ENCODE data around the gene SIRPG. TPM values are rescaled to one million over a fixed set of nuclear protein-coding genes. Genes with fewer than 3 reads are reported as not detected.

Gene SIRPG
- total RNA-seq, 1 donor from 2014 or later: not detected

DNA sequence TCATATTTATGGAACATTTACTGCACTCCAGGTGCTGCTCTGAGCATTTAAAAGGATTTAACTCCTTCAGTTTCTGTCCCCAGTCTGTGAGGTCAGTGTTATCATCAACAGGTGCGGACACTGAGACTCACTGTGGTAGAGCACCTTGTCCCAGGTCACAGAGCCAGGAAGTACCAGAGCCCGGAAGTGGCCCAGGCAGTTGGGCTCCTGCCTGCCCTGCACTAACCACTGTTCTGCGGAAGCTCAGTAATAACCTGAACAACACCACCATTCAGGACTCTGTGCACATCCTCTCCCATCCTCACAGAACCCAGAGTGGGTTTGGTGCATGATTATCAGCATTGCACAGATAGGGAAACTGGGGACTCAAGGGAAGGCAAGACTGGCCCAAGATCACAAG is 16.8 kb upstream of the SIRPG start:
- intact Hi-C loops (cut with DNase I): no loop called here
- ATAC-seq (no peak), DNase-seq (ENCODE audit: missing footprints) (no peak)

- intact Hi-C loops (cut with DNase I): no loop called here
- ATAC-seq (no peak), DNase-seq (ENCODE audit: missing footprints) (no peak)
Measured at GRCh38 chr20:1673424-1673823, 15.8 kb upstream of the SIRPG start.

- intact Hi-C loops (cut with DNase I): no loop called here
- DNase-seq (ENCODE audit: missing footprints) (no peak), ATAC-seq (no peak)
Measured at GRCh38 chr20:1672728-1673127, 15.1 kb upstream of the SIRPG start.

DNA sequence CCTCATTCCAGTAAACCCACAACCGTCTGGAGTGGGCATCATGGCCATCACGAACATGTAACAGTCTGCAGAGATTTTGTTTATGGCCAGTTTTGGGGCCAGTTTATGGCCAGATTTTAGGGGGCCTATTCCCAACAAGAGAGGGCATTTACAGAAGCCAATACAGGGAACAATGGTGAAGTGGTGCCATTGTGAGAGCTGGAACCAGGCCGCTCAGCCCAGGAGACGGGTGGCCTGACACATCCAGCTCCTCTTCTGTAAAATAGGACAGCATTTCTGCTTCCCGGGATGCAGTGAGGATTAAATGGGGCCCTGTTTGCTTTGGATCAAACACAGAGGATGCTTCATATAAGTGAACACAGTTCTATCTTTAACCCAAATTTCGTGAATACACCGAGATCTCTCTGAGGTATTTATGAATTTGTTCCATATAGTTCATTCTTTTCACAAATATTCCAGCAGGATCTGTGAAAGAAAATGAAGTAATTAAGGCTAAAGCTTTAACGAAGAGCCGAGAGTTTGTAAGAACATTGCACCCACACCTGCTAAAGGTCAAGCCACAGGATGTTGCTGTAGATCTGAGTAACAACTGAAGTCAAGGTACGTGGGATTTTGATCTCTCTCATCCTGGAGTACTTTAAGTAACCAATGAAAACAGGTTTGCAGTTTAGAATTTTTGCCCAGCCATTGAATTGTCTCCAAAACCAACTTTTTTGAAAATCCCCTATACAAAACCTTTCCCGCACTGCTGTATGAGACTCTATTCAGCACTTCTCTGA is 14.5 kb upstream of the SIRPG start:
- ATAC-seq: no peak
- intact Hi-C loops (cut with DNase I): no loop called here
- DNase-seq (ENCODE audit: missing footprints): no peak

DNA sequence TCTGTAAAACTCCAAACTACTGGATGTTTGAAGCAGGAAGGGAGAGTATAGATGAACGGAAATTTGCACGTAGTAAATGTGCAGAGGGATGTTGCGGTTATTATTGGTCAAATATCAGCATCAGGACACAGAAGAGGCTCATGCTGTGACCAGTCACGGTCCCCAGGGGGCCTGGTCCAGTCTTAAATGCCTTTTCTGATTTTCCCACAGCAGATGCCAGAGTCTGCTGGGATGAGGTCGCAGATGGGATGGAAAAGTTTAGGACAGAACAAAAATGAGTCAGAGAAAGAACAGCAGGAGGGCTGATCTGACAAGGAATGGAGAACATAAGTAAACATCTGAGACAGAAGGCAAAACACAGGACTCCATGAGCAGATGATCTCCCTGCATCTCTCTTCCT is 11.7 kb upstream of the SIRPG start:
- DNase-seq (ENCODE audit: missing footprints) (no peak), ATAC-seq (no peak)
- intact Hi-C loops (cut with DNase I): no loop called here

GRCh38 chr20:1667502-1668085 is 10.0 kb upstream of the SIRPG start:
- ATAC-seq: no peak
- intact Hi-C loops (cut with DNase I): no loop called here
- DNase-seq (ENCODE audit: missing footprints): no peak

DNA sequence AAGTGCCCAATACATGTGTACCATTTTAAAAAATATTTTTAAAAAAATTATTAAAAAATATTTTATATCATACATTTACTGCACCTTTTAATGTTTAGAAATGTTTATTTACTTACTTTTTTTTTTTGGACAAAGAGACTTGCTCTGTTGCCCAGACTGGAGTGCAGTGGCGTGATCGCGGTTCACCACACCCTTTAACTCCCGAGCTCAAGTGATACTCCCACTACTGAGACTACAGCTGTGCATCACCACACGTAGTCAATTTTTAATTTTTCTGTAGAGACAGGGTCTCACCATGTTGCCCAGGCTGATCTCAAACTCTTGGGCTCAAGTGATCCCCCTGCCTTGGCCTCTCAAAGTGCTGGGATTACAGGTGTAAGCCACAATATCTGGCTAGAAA is 9.2 kb upstream of the SIRPG start:
- no peak for ATAC-seq
- DNase-seq (ENCODE audit: missing footprints): no peak
- intact Hi-C loops (cut with DNase I): no loop called here

- intact Hi-C loops (cut with DNase I): no loop called here
- DNase-seq (ENCODE audit: missing footprints): no peak
- ATAC-seq: no peak
Measured at GRCh38 chr20:1665345-1665744, 7.8 kb upstream of the SIRPG start.

DNA sequence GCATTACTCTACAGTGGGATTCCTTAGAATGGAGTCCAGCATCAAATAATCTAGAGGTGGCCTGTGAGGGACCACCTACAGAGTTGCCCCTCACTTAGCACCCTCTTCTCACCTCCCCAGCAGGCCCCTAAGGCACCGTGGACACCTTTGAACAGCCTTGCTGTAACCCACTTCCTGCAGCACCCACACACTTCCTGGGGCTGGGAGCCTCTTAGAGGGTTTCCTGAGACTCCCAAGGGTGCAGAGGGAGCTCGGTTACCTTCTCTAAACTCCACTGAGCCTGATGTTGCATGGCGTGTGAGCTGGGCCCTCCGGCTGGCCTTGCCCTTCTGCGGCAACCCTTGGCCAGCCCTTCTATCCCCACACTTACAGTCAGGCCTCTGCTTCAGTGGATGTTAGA is 7.3 kb upstream of the SIRPG start:
- DNase-seq (ENCODE audit: missing footprints): no peak
- no peak for ATAC-seq
- intact Hi-C loops (cut with DNase I): no loop called here

GRCh38 chr20:1663917-1664316 is 6.3 kb upstream of the SIRPG start:
- no peak for ATAC-seq
- intact Hi-C loops (cut with DNase I): no loop called here
- no peak for DNase-seq (ENCODE audit: missing footprints)

GRCh38 chr20:1661542-1662299 is 4.1 kb upstream of the SIRPG start:
- ATAC-seq: no peak
- intact Hi-C loops (cut with DNase I): no loop called here
- DNase-seq (ENCODE audit: missing footprints): no peak

- no peak for ATAC-seq
- intact Hi-C loops (cut with DNase I): no loop called here
Measured at GRCh38 chr20:1660246-1660645, 2.7 kb upstream of the SIRPG start.

DNA sequence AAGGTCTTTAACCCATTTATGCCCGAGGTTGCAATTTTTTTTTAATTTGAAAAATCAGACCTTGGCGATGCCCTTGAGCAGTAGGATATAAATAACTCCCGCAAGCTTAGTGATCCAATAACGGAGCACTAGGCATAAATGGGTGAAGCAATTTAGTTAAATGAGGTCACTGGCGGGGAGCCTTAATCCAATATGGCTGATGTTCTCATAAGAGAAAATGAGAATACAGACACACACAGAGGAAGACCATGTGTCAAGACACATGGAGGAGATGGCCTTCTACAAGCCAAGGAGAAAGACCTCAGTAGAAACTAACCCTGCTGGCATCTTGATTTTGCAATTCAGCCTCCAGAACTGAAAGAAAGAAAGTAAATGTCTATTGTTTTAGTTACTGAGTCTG is 735 bp downstream of the SIRPG start:
- intact Hi-C loops (cut with DNase I): no loop called here
- DNase-seq (ENCODE audit: missing footprints) (no peak), ATAC-seq (no peak)

More at GRCh38 chr20:1660246-1660645, 2.7 kb upstream of the SIRPG start:
- DNase-seq (ENCODE audit: missing footprints): no peak

GRCh38 chr20:1654996-1655395 is 2.6 kb downstream of the SIRPG start:
- intact Hi-C loops (cut with DNase I): no loop called here
- DNase-seq (ENCODE audit: missing footprints) (no peak), ATAC-seq (no peak)

DNA sequence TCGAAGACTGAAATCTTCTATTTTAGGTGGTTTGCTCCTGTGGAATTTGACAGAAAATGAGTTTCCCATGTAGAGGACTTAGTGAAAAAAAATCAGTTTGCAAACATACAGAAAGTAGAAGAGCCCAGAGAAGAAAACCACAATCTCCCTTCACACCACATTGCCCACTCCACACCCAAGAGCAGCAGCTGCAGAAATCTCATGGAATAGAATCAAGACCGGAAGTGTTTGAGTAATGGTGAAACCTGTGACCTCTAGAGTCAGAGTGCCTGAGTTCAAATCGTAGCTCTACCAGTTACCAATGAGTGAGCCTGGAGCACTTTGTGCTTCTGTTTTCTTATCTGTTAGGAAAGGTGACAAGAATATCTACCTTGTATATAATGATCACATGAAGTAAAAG is 4.6 kb downstream of the SIRPG start:
- DNase-seq (ENCODE audit: missing footprints) (no peak), ATAC-seq (no peak)
- intact Hi-C loops (cut with DNase I): no loop called here

DNA sequence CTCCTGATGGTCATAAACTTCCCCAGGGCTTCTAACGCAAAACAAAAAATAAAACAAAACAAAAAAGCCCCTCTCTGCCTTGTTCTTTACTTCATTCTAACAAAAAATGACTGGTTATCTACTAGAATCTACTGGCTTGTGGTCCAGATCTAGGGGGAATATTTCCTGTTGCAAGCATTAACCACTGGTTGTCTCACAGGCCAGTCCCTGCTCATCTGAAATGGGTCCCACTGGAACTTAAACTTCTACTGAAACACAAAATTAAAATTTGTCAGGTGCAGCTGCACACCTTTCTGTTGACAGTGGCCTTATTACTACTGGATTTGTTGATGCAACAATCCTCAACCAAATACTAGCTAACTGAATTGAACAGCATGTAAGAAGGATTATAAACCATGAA is 5.5 kb downstream of the SIRPG start:
- no peak for ATAC-seq
- DNase-seq (ENCODE audit: missing footprints): no peak
- intact Hi-C loops (cut with DNase I): no loop called here

GRCh38 chr20:1651268-1652058 is 6.1 kb downstream of the SIRPG start:
- ATAC-seq (no peak), DNase-seq (ENCODE audit: missing footprints) (no peak)
- intact Hi-C loops (cut with DNase I): no loop called here

- DNase-seq (ENCODE audit: missing footprints) (no peak), ATAC-seq (no peak)
- intact Hi-C loops (cut with DNase I): no loop called here
Measured at GRCh38 chr20:1648101-1648500, 9.5 kb downstream of the SIRPG start.

DNA sequence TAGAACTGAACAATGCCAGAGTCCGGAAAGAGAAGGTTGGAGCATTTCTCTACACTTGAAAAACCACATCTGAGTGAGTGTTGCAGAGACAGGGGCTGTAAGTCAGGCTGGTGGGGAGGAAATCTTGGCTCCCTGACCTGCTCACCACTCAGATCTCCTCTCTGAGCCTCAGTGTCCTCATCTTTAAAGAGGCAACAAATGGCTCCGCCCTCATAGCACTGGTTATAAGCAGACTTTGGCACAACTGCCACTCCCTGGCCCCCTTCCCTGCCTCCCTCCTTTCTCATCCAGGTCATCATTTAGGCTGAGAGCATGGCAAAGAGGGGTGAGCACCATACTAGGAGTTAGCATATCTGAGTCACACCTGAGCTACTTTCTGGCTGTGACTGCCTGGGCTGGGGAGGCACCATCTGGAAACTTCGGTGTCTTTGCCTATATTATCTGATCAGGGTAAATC is 10.6 kb downstream of the SIRPG start:
- DNase-seq (ENCODE audit: missing footprints): no peak
- intact Hi-C loops (cut with DNase I): no loop called here

More for the DNA sequence above, 10.6 kb downstream of the SIRPG start:
- ATAC-seq: no peak

Measured in Right ventricle myocardium inferior (tissue), 1 donor.